ENCODE measurements around the gene ZNF526.

DNA sequence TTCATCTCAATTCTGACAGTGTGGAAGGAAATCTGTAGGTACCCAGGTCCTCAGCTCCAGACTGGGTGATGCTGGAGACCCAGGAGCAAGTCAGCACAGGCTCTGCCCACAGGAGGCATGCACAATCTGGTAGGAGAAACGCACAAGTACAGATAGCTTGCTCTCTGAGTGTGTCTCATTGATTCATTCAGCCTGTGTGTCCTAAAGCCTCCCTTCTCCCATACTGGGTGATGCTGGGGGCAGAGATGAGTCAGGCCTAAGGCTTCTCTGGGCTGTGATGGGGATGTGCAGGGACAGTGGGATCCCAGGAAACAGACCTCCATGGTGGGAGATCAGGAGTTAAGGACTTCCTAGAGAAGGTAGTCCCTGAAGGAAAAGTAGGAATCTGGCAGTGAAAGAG lies 6.8 kb downstream of the ZNF526 start:
- TF ChIP-seq, protein P1, sequence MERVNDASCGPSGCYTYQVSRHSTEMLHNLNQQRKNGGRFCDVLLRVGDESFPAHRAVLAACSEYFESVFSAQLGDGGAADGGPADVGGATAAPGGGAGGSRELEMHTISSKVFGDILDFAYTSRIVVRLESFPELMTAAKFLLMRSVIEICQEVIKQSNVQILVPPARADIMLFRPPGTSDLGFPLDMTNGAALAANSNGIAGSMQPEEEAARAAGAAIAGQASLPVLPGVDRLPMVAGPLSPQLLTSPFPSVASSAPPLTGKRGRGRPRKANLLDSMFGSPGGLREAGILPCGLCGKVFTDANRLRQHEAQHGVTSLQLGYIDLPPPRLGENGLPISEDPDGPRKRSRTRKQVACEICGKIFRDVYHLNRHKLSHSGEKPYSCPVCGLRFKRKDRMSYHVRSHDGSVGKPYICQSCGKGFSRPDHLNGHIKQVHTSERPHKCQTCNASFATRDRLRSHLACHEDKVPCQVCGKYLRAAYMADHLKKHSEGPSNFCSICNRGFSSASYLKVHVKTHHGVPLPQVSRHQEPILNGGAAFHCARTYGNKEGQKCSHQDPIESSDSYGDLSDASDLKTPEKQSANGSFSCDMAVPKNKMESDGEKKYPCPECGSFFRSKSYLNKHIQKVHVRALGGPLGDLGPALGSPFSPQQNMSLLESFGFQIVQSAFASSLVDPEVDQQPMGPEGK (CRISPR knock-in tag; IDR thresholded peaks at IDR 0.05; ENCODE audit: borderline replicate concordance) = no peak
- TF ChIP-seq TCF4 (CRISPR knock-in tag; IDR thresholded peaks at IDR 0.05; ENCODE audit: borderline replicate concordance) (no peak), OSR1 (CRISPR knock-in tag; IDR thresholded peaks at IDR 0.05) (no peak), ZC3H10 (CRISPR knock-in tag; IDR thresholded peaks at IDR 0.05) (no peak), ZFP30 (CRISPR knock-in tag; IDR thresholded peaks at IDR 0.05) (no peak), ESRRG (CRISPR knock-in tag; IDR thresholded peaks at IDR 0.05) (no peak), GLIS3 (CRISPR knock-in tag; IDR thresholded peaks at IDR 0.05) (no peak), BACH2 (CRISPR knock-in tag; IDR thresholded peaks at IDR 0.05; ENCODE audit: borderline replicate concordance) (no peak), ARNTL (CRISPR knock-in tag; IDR thresholded peaks at IDR 0.05; ENCODE audit: borderline replicate concordance, low read depth) (no peak), ISL1 (CRISPR knock-in tag; IDR thresholded peaks at IDR 0.05) (no peak)
- TF ChIP-seq, protein P2, sequence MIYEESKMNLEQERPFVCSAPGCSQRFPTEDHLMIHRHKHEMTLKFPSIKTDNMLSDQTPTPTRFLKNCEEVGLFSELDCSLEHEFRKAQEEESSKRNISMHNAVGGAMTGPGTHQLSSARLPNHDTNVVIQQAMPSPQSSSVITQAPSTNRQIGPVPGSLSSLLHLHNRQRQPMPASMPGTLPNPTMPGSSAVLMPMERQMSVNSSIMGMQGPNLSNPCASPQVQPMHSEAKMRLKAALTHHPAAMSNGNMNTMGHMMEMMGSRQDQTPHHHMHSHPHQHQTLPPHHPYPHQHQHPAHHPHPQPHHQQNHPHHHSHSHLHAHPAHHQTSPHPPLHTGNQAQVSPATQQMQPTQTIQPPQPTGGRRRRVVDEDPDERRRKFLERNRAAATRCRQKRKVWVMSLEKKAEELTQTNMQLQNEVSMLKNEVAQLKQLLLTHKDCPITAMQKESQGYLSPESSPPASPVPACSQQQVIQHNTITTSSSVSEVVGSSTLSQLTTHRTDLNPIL (CRISPR knock-in tag; IDR thresholded peaks at IDR 0.05; ENCODE audit: low read depth) = no peak

All from SK-N-SH treated with all-trans-retinoic acid at 6 μM for 48 hours (cell line).